Keratinocyte (primary cell): ENCODE data around the gene CUZD1. TPM values are rescaled to one million over a fixed set of nuclear protein-coding genes. Genes with fewer than 3 reads are reported as not detected.

ENCODE experiments used
- DNase-seq: peaks from one replicate; pipeline ENCODE4 v3.0.0-alpha.2; 2011; ENCODE audit warnings: low read depth, missing footprints, low spot score
- FAIRE-seq: peaks from 2 replicates; lab custom pipeline; 2011; peaks lifted over from hg19 to GRCh38; lab: Jason Lieb, UNC
- H2AFZ ChIP-seq: 2 replicates; pipeline ENCODE4 v1.6.0; 2012; ENCODE audit warnings: low read length, control low read depth, inconsistent platforms; ENCODE audit not compliant: control insufficient read depth
- H3K27ac ChIP-seq: 2 replicates; pipeline ENCODE4 v1.5.1; 2011; ENCODE audit warnings: low read length; ENCODE audit not compliant: control insufficient read depth, insufficient read depth
- H3K27me3 ChIP-seq: 3 replicates; pipeline ENCODE4 v1.6.0; 2011; ENCODE audit warnings: low read length; ENCODE audit not compliant: control insufficient read depth, insufficient read depth; ENCODE audit errors: extremely low read depth
- H3K36me3 ChIP-seq, 2 experiments: 2 replicates in 1 of 2; 3 replicates in 1 of 2; pipeline ENCODE4 v1.5.1; 2011; ENCODE audit warnings: low read length in 2 of 2, mild to moderate bottlenecking in 1 of 2; ENCODE audit not compliant: control insufficient read depth in 2 of 2, insufficient read depth in 2 of 2; ENCODE audit errors: extremely low read depth in 1 of 2
- H3K4me1 ChIP-seq: 3 replicates; pipeline ENCODE4 v1.5.1; 2011; ENCODE audit warnings: low read length; ENCODE audit not compliant: control insufficient read depth, insufficient read depth; ENCODE audit errors: extremely low read depth
- H3K4me2 ChIP-seq: 3 replicates; pipeline ENCODE4 v1.6.0; 2011; ENCODE audit warnings: low read depth, low read length; ENCODE audit not compliant: control insufficient read depth, insufficient read depth; ENCODE audit errors: extremely low read depth
- H3K4me3 ChIP-seq, 3 experiments: fragments of 200-600 bp in 1 of 3; sonication (generic) in 1 of 3; 2 replicates in 2 of 3; 3 replicates in 1 of 3; pipeline ENCODE4 v1.5.1; 2011 to 2016; ENCODE audit warnings: low read length in 3 of 3, mild to moderate bottlenecking in 3 of 3, control low read depth in 2 of 3, inconsistent platforms in 1 of 3, low read depth in 1 of 3, mixed read lengths in 1 of 3, mixed run types in 1 of 3, moderate library complexity in 1 of 3; ENCODE audit not compliant: control insufficient read depth in 2 of 3, insufficient read depth in 2 of 3; ENCODE audit errors: extremely low read depth in 1 of 3
- H3K79me2 ChIP-seq: 2 replicates; pipeline ENCODE4 v1.6.0; 2012; ENCODE audit warnings: low read length; ENCODE audit not compliant: control insufficient read depth, insufficient read depth
- H3K9ac ChIP-seq: 3 replicates; pipeline ENCODE4 v1.6.0; 2011; ENCODE audit warnings: low read length; ENCODE audit not compliant: control insufficient read depth, insufficient read depth; ENCODE audit errors: extremely low read depth
- H3K9me1 ChIP-seq: 3 replicates; pipeline ENCODE4 v1.6.0; 2011; ENCODE audit warnings: low read length; ENCODE audit not compliant: control insufficient read depth, insufficient read depth; ENCODE audit errors: extremely low read depth
- H3K9me3 ChIP-seq: 2 replicates; pipeline ENCODE4 v1.5.1; 2012; ENCODE audit warnings: low read depth, low read length; ENCODE audit not compliant: control insufficient read depth
- H4K20me1 ChIP-seq: 3 replicates; pipeline ENCODE4 v1.6.0; 2011; ENCODE audit warnings: low read length; ENCODE audit not compliant: control insufficient read depth, insufficient read depth; ENCODE audit errors: extremely low read depth
- CTCF ChIP-seq, 3 experiments: IDR thresholded peaks in 1 of 3; conservative IDR thresholded peaks in 1 of 3; optimal IDR thresholded peaks in 1 of 3; 2 replicates in 2 of 3; 3 replicates in 1 of 3; pipeline versions ENCODE3 to v1.5.1; 2011; ENCODE audit warnings: low read length in 3 of 3, mild to moderate bottlenecking in 3 of 3, moderate library complexity in 2 of 3, control low read depth in 1 of 3, inconsistent platforms in 1 of 3; ENCODE audit not compliant: insufficient read depth in 2 of 3; ENCODE audit errors: extremely low read depth in 1 of 3
- EZH2 ChIP-seq: IDR thresholded peaks from one replicate; pipeline ENCODE4 v1.6.1; 2012; ENCODE audit warnings: inconsistent platforms, mild to moderate bottlenecking, low read length, moderate library complexity
- dilution Hi-C: fragments of 300-500 bp; cut with MboI; formaldehyde crosslinking; loops from one replicate; pipeline ENCODE4 v1.7.0; 2020; ENCODE audit warnings: low sequenced_read_pairs; ENCODE audit not compliant: extremely low pct_ligation_motif_present
- polyA plus RNA-seq, 5 experiments: library from polyadenylated mRNA; depleted of rRNA in 3 of 5; stranded (reverse) in 3 of 5; stranded (forward) in 1 of 5; unstranded in 1 of 5; fragments of >200 nt; gene quantifications; 1 replicate in 1 of 5; 2 replicates in 3 of 5; 3 replicates in 1 of 5; pipeline versions ENCODE4 v1.2.1 to v1.2.3, GENCODE V29; 2011 to 2012; ENCODE audit warnings: missing spikeins in 2 of 5, low read depth in 1 of 5, low replicate concordance in 1 of 5

CUZD1 gene
- polyA plus RNA-seq, 1 donor (not counting 4 experiments of a cell fraction or from before 2014, with no cell fraction given): 0.93 TPM

- Histone ChIP-seq H2AFZ (no peak overlapping the region), H3K9me1 (no peaks in the 10 kb centered on the region), H3K27ac (no peak overlapping the region), H3K4me1 (no peaks in the 10 kb centered on the region), H3K27me3 (no peaks in the 10 kb centered on the region), H3K36me3 (no peaks in the 10 kb centered on the region), H3K9ac (no peak overlapping the region), H3K4me3 (no peak overlapping the region), H3K4me2 (no peak overlapping the region), H4K20me1 (no peaks in the 10 kb centered on the region), H3K79me2 (no peaks in the 10 kb centered on the region), H3K9me3 (no peaks in the 10 kb centered on the region)
- dilution Hi-C loops: no loop called here
- no peak for FAIRE-seq
- TF ChIP-seq EZH2 (no peak), CTCF (optimal IDR thresholded peaks at IDR 0.05 in 1 of 3, IDR thresholded peaks at IDR 0.05 in 1 of 3, conservative IDR thresholded peaks at IDR 0.05 in 1 of 3; ENCODE audit: extremely low read depth in 1 of 3, insufficient read depth in 2 of 3, low read length in 3 of 3) (no peak)
- no peak for DNase-seq
Observed at GRCh38 chr10:122798704-122799231, 46.9 kb downstream of the CUZD1 start.

- H3K9me1 ChIP-seq: no peaks in the 10 kb centered on the region
- no peaks in the 10 kb centered on the region for H4K20me1 ChIP-seq
- H3K79me2 ChIP-seq: no peaks in the 10 kb centered on the region
- no peaks in the 10 kb centered on the region for H3K9me3 ChIP-seq
- no peak overlapping the region for H3K4me2 ChIP-seq
- H3K36me3 ChIP-seq: no peaks in the 10 kb centered on the region
- no peak for DNase-seq
- dilution Hi-C loops: no loop called here
- no peak overlapping the region for H2AFZ ChIP-seq
- no peak for FAIRE-seq
- no peak overlapping the region for H3K9ac ChIP-seq
- H3K4me1 ChIP-seq: no peaks in the 10 kb centered on the region
- no peak for TF ChIP-seq CTCF (optimal IDR thresholded peaks at IDR 0.05 in 1 of 3, IDR thresholded peaks at IDR 0.05 in 1 of 3, conservative IDR thresholded peaks at IDR 0.05 in 1 of 3; ENCODE audit: extremely low read depth in 1 of 3, insufficient read depth in 2 of 3, low read length in 3 of 3)
- TF ChIP-seq EZH2: no peak
- no peak overlapping the region for H3K4me3 ChIP-seq
- peaks cover 4% of the 10 kb centered on the region for H3K27me3 ChIP-seq
- no peak overlapping the region for H3K27ac ChIP-seq
Observed at GRCh38 chr10:122796796-122797195, 48.9 kb downstream of the CUZD1 start.
